OCI-LY1 (cell line): ENCODE measurements around the gene GAL3ST1.

Experiments
- CTCF ChIP-seq: fragments of 200-600 bp; sonication (generic), shearing (Covaris generic); IDR thresholded peaks from 2 replicates; pipeline ENCODE4 v1.5.1; 2017; ENCODE audit warnings: mild to moderate bottlenecking, antibody characterized with exemption, low read length, moderate library complexity, mixed read lengths
- EZH2 ChIP-seq: fragments of 200-600 bp; sonication (generic), shearing (Covaris generic); IDR thresholded peaks from 2 replicates; pipeline ENCODE4 v1.8.0; 2017; ENCODE audit warnings: borderline replicate concordance, mixed run types, mild to moderate bottlenecking, antibody characterized with exemption, low read length, moderate library complexity, mixed read lengths

- TF ChIP-seq CTCF, result no peak
- TF ChIP-seq EZH2, result no peak
Observed at GRCh38 chr22:30586414-30586813, 11.9 kb upstream of the GAL3ST1 start.
